Thoracic aorta (tissue), 2 donors: ENCODE results near the gene PMEPA1. TPM values are rescaled to one million over a fixed set of nuclear protein-coding genes. Genes with fewer than 3 reads are reported as not detected.

ENCODE experiments used
- ATAC-seq: fragments of 150-250 bp; one replicate; pipeline ENCODE4 v1.8.0; 2017; ENCODE audit warnings: low read depth; ENCODE audit not compliant: insufficient number of reproducible peaks, low FRiP score
- DNase-seq: peaks from one replicate; pipeline ENCODE4 v3.0.0-alpha.2; 2020; ENCODE audit warnings: low spot score
- H3K27ac ChIP-seq, 2 donors: fragments of 200-600 bp; sonication (generic); 1 replicate in 1 of 2; 2 replicates in 1 of 2; pipeline ENCODE4 v1.5.1; 2016; ENCODE audit warnings: mild to moderate bottlenecking in 2 of 2, moderate library complexity in 2 of 2
- H3K27me3 ChIP-seq: fragments of 200-600 bp; sonication (generic); replicated peaks from 2 replicates; pipeline ENCODE4 v1.6.0; 2016; ENCODE audit warnings: mild to moderate bottlenecking; ENCODE audit not compliant: insufficient read depth
- H3K36me3 ChIP-seq: fragments of 200-600 bp; sonication (generic); one replicate; pipeline ENCODE4 v1.5.1; 2016
- H3K4me1 ChIP-seq, 2 donors: fragments of 200-600 bp; sonication (generic); 1 replicate in 1 of 2; 2 replicates in 1 of 2; pipeline versions ENCODE4 v1.5.1 to v1.6.0; 2016; ENCODE audit warnings: low read depth in 2 of 2, mild to moderate bottlenecking in 1 of 2; ENCODE audit not compliant: control insufficient read depth in 1 of 2
- H3K4me3 ChIP-seq: fragments of 200-600 bp; sonication (generic); 2 replicates; pipeline ENCODE4 v1.5.1; 2016; ENCODE audit warnings: mild to moderate bottlenecking
- H3K9me3 ChIP-seq: fragments of 200-600 bp; sonication (generic); 2 replicates; pipeline ENCODE4 v1.5.1; 2016
- CTCF ChIP-seq: fragments of 200-600 bp; sonication (generic); IDR thresholded peaks from one replicate; pipeline ENCODE4 v1.5.1; 2019; ENCODE audit warnings: antibody characterized with exemption
- total RNA-seq, 2 donors: library from RNA; depleted of rRNA; stranded (reverse); fragments of >200 nt; gene quantifications; one replicate each; pipeline versions ENCODE4 v1.1.0 to v1.2.3, GENCODE V29; 2016

The PMEPA1 gene
- total RNA-seq, 2 donors from 2014 or later = 68.4 to 104 TPM

GRCh38 chr20:57672164-57672563, 37.7 kb downstream of the PMEPA1 start:
- Histone ChIP-seq H3K36me3 (no peaks in the 10 kb centered on the region), H3K4me3 (peak overlapping the region; percentile 41), H3K27ac (peak overlapping the region in 1 of 2 donors; percentile 9), H3K27me3 (no peaks in the 10 kb centered on the region), H3K4me1 (peaks cover 24 to 99% of the 10 kb centered on the region in 2 donors), H3K9me3 (no peaks in the 10 kb centered on the region)
- ATAC-seq = no peak
- peak; percentile 34 for DNase-seq
- TF ChIP-seq CTCF = no peak

GRCh38 chr20:57671662-57672061, 38.2 kb downstream of the PMEPA1 start:
- DNase-seq (no peak), ATAC-seq (no peak)
- Histone ChIP-seq H3K9me3 (no peaks in the 10 kb centered on the region), H3K36me3 (no peaks in the 10 kb centered on the region), H3K4me3 (peak overlapping the region; percentile 41), H3K27me3 (no peaks in the 10 kb centered on the region), H3K4me1 (peaks cover 26 to 99% of the 10 kb centered on the region in 2 donors), H3K27ac (no peak overlapping the region)
- TF ChIP-seq CTCF = no peak

- DNase-seq (no peak), ATAC-seq (no peak)
- H3K4me1 ChIP-seq = peaks cover 26 to 97% of the 10 kb centered on the region in 2 donors
- H3K36me3 ChIP-seq = no peaks in the 10 kb centered on the region
- no peak overlapping the region for H3K4me3 ChIP-seq
- H3K27me3 ChIP-seq = no peaks in the 10 kb centered on the region
- no peak overlapping the region for H3K27ac ChIP-seq
- no peak for TF ChIP-seq CTCF
- H3K9me3 ChIP-seq = no peaks in the 10 kb centered on the region
Observed at GRCh38 chr20:57671072-57671391, 38.8 kb downstream of the PMEPA1 start.

- Histone ChIP-seq H3K27ac (no peak overlapping the region), H3K4me3 (no peak overlapping the region), H3K36me3 (no peaks in the 10 kb centered on the region), H3K9me3 (no peaks in the 10 kb centered on the region), H3K4me1 (peaks cover 26 to 92% of the 10 kb centered on the region in 2 donors), H3K27me3 (no peaks in the 10 kb centered on the region)
- ATAC-seq (no peak), DNase-seq (no peak)
- TF ChIP-seq CTCF = no peak
Observed at GRCh38 chr20:57670288-57671071, 39.3 kb downstream of the PMEPA1 start.

- no peak for DNase-seq
- H3K4me1 ChIP-seq = peaks cover 26 to 90% of the 10 kb centered on the region in 2 donors
- no peaks in the 10 kb centered on the region for H3K36me3 ChIP-seq
- no peak overlapping the region for H3K27ac ChIP-seq
- ATAC-seq = no peak
- H3K9me3 ChIP-seq = no peaks in the 10 kb centered on the region
- TF ChIP-seq CTCF = no peak
- H3K4me3 ChIP-seq = no peak overlapping the region
- no peaks in the 10 kb centered on the region for H3K27me3 ChIP-seq
Observed at GRCh38 chr20:57669632-57670031, 40.2 kb downstream of the PMEPA1 start.
